GM13977 (cell line): ENCODE measurements around the gene ZNF346.

Experiments used
- DNase-seq: peaks from one replicate; pipeline ENCODE4 v3.0.0; 2012; ENCODE audit warnings: low spot score
- in situ Hi-C: fragments of 300-500 bp; cut with MboI; formaldehyde crosslinking; loops from one replicate; pipeline ENCODE4 v1.12.0; 2022; ENCODE audit warnings: low sequenced_read_pairs, low pct_unique_long_range_greater_than_20kb, mixed read lengths, inconsistent platforms; ENCODE audit not compliant: unreplicated experiment
- TF ChIP-seq, protein P1 (sequence below): IDR thresholded peaks from 2 replicates; pipeline ENCODE4 v1.5.1; 2012; ENCODE audit warnings: mild to moderate bottlenecking, control low read depth; ENCODE audit not compliant: insufficient read depth; ENCODE audit errors: extremely low read depth, missing control alignments

Gene ZNF346

GRCh38 chr5:177080265-177080664 lies 57.8 kb downstream of the ZNF346 start:
- no peak for DNase-seq
- in situ Hi-C loops = no loop called here
- TF ChIP-seq, protein P1, sequence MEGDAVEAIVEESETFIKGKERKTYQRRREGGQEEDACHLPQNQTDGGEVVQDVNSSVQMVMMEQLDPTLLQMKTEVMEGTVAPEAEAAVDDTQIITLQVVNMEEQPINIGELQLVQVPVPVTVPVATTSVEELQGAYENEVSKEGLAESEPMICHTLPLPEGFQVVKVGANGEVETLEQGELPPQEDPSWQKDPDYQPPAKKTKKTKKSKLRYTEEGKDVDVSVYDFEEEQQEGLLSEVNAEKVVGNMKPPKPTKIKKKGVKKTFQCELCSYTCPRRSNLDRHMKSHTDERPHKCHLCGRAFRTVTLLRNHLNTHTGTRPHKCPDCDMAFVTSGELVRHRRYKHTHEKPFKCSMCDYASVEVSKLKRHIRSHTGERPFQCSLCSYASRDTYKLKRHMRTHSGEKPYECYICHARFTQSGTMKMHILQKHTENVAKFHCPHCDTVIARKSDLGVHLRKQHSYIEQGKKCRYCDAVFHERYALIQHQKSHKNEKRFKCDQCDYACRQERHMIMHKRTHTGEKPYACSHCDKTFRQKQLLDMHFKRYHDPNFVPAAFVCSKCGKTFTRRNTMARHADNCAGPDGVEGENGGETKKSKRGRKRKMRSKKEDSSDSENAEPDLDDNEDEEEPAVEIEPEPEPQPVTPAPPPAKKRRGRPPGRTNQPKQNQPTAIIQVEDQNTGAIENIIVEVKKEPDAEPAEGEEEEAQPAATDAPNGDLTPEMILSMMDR = no peak

DNA sequence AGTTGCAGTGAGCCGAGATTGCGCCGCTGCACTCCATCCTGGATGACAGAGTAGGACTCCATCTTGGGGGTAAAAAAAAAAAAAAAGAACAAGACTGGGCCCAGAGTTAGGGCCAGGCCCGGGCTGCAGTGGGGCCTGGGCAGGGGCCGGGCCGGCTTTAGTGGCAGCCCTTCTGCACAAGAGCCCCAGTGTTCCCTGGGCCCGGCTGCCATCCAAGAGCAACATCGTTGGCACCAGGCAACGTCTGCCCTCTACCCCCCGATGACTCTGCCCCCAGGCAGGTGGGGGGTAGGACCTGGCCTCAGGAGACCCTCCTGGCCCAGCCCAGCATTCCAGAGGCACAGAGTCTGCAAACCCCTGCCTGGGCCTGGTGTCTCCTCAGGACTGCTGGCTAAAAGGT lies 59.4 kb downstream of the ZNF346 start:
- DNase-seq = no peak
- in situ Hi-C loops = no loop called here
- TF ChIP-seq, protein P1 = no peak

- in situ Hi-C loops = no loop called here
- DNase-seq = no peak
Measured at GRCh38 chr5:177083357-177083756, 60.9 kb downstream of the ZNF346 start.

GRCh38 chr5:177084175-177084574 lies 61.7 kb downstream of the ZNF346 start:
- in situ Hi-C loops = no loop called here
- DNase-seq = no peak

More at GRCh38 chr5:177083357-177083756, 60.9 kb downstream of the ZNF346 start:
- TF ChIP-seq, protein P1 = no peak

GRCh38 chr5:177085985-177086653 lies 63.6 kb downstream of the ZNF346 start:
- in situ Hi-C loops = no loop called here
- DNase-seq = no peak
- TF ChIP-seq, protein P1 = no peak

More at GRCh38 chr5:177084175-177084574, 61.7 kb downstream of the ZNF346 start:
- TF ChIP-seq, protein P1 = no peak

- in situ Hi-C loops = no loop called here
Measured at GRCh38 chr5:177086654-177087397, 64.3 kb downstream of the ZNF346 start, which contains the start of gene FGFR4. TSS of gene FGFR4 (plus strand) at chr5:177086915. CDS start at chr5:177089603, 2,688 bp downstream.

More at GRCh38 chr5:177086654-177087397, 64.3 kb downstream of the ZNF346 start, which contains the start of gene FGFR4:
- TF ChIP-seq, protein P1 = peak; percentile 72
- DNase-seq = peak; percentile 94
